ENCODE data around the gene PRKAR1A.

PRKAR1A gene

DNA sequence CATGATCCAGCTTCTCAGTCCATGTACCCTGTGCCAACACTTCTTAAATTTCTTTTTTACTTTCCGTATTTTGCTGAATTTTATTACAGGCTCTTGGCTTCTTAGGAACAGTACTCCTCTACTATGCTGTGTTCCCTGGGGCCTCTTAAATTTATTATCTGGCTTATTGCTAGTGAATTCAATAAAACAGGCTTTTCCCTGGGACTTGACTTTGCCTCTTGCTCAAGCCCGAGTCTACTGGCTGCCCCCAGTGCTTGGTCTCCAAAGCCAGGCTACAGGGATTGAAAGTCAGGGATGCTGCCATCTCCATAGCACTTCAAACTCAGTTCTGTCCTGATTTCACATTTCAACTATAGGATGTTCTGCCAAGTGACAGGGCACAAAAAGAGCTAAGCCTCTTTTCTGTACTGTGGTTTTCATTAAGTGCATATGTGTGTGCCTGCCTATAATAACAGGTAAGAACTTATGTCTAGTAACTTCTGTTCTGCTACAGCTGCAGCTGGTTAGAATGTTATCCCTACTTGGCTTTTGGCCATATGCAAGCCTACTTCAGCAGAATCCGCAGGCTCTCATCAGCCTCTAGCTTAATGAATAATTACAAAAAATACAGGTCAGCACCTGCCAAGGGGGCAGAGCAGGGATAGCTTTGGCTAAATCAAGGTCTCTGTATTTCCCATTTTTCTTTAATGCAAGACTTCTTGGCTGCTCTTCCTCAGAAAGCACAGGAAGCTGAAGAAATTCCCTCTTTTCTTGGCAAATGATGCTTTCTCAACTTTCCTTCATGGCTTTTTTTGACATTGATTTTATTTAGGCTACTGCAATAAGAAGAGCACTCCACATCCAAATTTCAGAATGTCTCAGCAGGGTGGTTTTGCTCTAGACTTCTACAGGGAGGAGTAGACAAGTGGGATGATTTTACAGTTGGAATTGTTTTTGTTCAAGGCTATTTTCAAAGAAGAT, 80.7 kb downstream of the PRKAR1A start:
- TF ChIP-seq GATA3 (IDR thresholded peaks at IDR 0.05; ENCODE audit: low read depth, low read length) (no peak), GATA2 (IDR thresholded peaks at IDR 0.05; ENCODE audit: low read depth, low read length) (no peak)

DNA sequence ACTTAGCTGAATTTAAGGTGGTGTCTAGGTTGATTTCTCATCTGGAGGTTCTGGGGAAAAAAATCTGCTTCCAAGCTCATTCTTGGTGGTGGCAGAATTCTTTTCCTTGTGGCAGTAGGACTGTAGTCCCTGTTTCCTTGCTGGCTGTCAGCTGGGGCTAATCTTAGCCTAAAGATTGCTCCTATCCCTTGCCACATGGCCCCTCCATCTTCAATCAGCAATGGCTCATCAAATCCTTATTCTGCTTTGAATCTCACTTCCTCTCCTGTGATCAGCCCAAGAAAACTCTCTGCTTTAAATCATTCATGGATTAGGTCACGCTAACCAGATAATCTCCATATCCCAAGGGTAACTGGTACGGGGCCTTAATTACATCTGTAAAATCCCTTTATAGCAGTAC, 82.3 kb downstream of the PRKAR1A start:
- TF ChIP-seq GATA3 (IDR thresholded peaks at IDR 0.05; ENCODE audit: low read depth, low read length): no peak
- no peak for TF ChIP-seq GATA2 (IDR thresholded peaks at IDR 0.05; ENCODE audit: low read depth, low read length)

DNA sequence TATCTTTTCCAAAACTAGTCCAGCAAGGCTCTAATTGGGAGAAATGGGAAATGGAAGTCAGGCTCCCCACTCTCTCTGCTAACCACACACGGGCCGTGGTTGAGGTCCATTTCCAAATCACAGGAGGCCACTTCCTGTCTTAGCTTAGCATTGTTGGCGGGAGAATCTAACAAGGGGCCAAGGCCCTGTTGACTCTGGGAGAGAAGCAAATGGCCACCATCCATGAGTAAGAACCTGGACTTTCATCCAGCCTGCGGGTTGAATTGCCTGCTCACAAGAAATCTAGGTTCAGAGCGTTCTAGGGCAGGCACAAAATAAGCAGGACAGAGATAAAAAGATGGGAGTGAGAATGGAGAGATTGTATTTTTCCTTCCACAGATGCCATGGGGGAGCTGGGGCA, 83.3 kb downstream of the PRKAR1A start:
- TF ChIP-seq GATA2 (IDR thresholded peaks at IDR 0.05; ENCODE audit: low read depth, low read length) (no peak), GATA3 (IDR thresholded peaks at IDR 0.05; ENCODE audit: low read depth, low read length) (no peak)

DNA sequence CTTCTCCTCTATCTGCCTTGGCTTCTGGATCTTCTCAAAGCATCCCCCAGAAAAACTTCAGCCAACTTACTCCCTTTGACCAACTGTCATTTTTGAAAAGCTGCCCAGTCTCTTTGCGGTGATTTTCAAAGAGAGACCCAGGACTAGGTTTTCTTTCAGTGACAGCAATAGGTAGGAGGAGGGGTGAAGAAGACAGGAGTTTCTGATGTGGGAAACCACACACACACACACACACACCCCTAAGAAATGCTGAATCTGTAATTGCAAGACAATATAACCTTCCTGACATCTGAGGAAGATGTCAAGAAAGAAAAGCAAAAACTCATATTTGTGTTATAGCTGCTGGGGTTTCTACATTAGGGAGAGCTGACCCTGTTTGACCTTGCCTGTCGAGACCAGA, 83.8 kb downstream of the PRKAR1A start:
- TF ChIP-seq GATA2 (IDR thresholded peaks at IDR 0.05; ENCODE audit: low read depth, low read length): no peak
- TF ChIP-seq GATA3 (IDR thresholded peaks at IDR 0.05; ENCODE audit: low read depth, low read length): no peak

DNA sequence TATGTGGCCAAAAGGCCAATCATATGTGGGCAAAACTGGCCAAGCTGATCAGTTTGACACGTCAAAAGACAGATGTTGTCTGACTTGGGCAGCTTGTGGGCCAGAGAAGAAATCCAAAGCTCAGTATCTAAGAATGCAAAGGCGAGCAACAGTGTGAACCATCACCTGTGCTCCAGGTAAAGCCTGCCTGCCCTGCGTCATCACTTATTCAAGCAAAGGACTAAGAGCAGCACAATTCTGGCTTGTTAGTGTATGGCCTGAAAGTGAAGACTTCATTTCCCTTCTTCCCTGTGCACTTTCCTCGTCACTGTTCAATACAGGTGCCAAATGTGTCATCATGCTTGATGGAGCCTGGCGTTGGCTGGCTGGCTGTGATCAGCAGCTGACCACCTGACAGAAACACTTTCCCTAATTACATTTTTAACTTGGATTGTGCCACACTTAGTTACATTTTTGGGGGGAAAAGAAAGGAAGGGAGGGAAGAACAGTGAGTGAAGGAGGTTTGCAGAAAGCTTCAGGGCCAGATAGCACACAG, 84.2 kb downstream of the PRKAR1A start:
- no peak for TF ChIP-seq GATA3 (IDR thresholded peaks at IDR 0.05; ENCODE audit: low read depth, low read length)
- no peak for TF ChIP-seq GATA2 (IDR thresholded peaks at IDR 0.05; ENCODE audit: low read depth, low read length)

DNA sequence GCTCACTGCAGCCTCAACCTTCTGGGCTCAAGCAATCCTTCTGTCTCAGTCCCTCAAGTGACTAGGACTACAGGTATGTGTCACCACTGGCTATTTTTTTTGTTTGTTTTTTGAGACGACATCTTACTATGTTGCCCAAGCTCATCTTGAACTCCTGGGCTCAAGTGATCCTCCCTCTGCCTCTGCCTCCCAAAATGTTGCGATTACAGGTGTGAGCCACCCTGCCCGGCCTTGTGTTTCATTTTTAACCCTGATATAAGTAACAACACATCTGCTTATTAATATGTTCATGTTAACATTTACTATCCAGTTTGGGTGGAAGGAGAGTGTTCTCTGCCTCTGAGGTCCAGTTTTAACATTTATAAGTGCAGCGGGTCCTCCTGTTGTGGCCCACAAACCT, 85.8 kb downstream of the PRKAR1A start:
- TF ChIP-seq GATA2 (IDR thresholded peaks at IDR 0.05; ENCODE audit: low read depth, low read length) (no peak), GATA3 (IDR thresholded peaks at IDR 0.05; ENCODE audit: low read depth, low read length) (no peak)

DNA sequence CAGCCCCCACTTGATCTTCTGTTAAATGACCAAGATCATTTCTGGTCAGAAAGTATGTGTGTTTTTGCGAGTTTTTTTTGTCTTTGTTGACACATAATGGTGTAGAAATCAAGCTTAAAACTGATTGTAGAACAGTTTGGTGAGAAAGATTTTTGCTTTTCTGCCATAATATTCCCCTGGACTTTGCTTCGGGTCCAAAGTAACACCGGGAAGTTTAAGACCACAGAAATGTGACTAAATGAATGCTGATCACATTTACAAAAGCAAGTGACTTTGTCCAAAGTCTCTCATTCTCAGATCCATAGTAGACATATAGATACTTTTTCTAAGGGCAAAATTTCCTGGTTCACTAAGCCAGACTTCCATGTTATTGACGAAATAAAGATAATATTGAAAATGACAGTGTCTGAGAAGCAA, 86.3 kb downstream of the PRKAR1A start:
- TF ChIP-seq GATA2 (IDR thresholded peaks at IDR 0.05; ENCODE audit: low read depth, low read length): no peak
- no peak for TF ChIP-seq GATA3 (IDR thresholded peaks at IDR 0.05; ENCODE audit: low read depth, low read length)

DNA sequence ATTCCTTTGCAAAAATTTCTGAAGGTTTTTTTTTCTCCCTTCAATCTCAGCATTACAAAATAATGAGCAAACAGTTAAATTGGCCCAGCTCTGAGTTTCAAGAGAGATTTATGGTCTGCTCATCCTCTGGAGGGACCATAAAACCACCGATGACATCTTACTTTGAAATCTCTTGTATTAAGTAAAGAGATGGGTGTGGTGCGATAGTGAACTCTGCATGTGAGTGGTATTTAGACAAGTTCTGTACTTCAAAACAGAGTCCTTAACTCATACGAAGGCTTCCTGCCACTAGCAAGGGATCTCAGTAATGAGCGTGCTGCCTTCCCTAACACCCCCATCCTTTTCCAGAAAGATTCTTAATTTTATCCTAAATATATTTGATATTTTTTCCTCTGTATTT, 86.9 kb downstream of the PRKAR1A start:
- TF ChIP-seq GATA2 (IDR thresholded peaks at IDR 0.05; ENCODE audit: low read depth, low read length): no peak
- no peak for TF ChIP-seq GATA3 (IDR thresholded peaks at IDR 0.05; ENCODE audit: low read depth, low read length)

DNA sequence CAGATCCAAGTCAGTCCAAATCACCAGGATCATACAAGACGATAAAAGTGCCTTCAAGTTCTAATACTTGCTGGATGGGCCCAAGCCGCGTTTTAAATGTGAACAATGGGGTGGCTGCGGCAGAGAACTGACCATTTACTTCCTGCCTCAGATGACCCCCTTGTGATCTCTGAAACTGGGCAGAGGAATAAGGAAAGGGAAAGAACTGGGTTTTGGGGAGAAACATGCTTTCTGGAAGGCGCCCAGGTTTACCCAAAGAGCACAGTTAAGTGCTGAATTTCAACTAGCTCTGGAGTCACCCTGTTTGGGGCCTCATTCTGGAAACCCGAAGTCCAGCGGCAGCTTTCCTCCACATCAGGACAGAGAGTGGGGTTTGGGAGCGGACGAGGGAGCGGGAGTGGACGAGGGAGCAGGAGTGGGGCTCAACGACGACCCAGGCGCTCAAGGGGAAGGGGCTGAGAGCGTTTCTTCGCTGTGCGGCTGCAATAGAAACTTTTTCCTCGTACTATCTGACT, 87.4 kb downstream of the PRKAR1A start:
- TF ChIP-seq GATA2 (IDR thresholded peaks at IDR 0.05; ENCODE audit: low read depth, low read length): no peak
- TF ChIP-seq GATA3 (IDR thresholded peaks at IDR 0.05; ENCODE audit: low read depth, low read length): no peak

DNA sequence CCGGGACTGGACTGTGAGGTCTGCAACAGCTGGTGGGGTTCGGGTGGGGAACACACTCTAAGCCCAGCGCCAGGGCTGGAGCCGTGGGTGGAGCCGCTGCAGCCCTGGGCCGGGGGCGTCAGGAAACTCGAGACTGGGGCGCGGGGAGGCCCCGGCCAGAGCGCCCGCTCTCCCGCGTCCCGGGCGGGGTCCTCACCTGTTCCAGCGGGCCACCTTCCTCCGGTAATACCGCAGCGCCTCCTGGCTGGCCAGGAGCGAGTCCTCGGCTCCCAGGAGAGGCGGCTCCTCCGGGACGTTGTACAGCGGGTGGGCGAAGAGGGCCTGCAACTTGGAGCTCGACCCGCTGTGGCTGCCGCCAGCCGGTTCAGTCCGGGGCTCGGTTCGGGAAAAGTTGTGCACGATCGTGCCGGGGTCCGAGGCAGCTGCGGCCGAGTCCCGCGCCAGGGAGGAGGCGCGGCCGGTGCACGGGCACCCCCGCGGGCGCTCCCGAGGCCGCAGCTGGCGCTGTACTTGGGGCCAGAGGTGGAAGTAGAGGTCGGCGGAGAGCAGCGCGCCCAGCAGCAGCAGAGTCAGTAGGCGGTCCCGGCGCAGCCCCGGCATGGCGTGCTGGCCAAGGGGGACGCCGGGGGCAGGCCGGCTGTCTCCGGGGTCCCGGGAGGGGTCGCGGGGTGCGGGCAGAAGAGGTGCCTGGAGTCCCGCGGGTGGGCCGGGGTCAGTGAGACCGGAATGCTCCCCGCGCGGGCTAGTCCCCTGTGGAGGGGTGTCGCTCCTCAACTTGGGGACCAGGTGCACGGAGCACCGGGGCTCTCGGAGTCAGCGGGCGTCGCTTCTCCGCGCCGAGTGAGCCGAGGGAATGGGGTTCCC, 88.1 kb downstream of the PRKAR1A start:
- TF ChIP-seq GATA2 (IDR thresholded peaks at IDR 0.05; ENCODE audit: low read depth, low read length) (no peak), GATA3 (IDR thresholded peaks at IDR 0.05; ENCODE audit: low read depth, low read length) (no peak)
